ENCODE results near the gene FBN3.

DNA sequence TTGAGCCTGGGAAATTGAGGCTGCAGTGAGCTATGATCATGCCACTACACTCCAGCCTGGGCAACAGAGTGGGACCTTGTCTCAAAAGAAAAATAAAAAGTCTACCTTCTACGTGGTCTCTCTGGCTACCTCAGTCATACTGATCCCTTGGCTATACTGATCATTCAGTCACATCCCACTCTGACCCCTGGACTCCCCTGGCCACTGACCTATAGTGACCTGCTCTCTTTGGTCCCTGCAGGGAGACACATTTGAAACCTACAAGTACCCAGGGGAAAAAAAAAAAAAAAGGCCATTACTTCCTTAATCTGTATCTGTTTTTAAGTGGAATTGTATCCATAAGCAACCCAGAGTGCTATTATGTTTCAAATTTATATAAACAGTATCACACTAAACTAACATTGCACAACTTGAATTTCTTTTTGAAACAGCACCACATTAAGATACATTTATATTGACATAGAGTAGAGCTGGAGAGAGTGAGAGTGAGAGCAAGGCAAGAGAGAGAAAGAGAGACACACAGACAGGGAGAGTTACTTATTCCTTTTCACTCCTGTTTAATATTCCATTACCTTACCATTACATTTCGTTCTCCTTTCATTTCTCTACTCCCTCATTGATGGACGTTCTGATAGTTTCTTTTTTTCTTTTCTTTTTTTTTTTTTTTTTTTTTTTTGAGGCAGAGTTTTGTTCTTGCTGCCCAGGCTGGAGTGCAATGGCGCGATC is 36.1 kb upstream of the FBN3 start:
- TF ChIP-seq YY1 (IDR thresholded peaks at IDR 0.05; ENCODE audit: insufficient read depth, insufficient read length) (no peak), ZNF274 (IDR thresholded peaks at IDR 0.05; ENCODE audit: low read depth, low read length) (no peak), SUZ12 (IDR thresholded peaks at IDR 0.05; ENCODE audit: extremely low read depth, insufficient read depth, insufficient read length) (no peak)

Data from NT2/D1 (cell line).